GM23338 (cell line): ENCODE data around the gene NUDT16.

Experiments used
- CREB1 ChIP-seq: fragments of 250-450 bp; sonication (Bioruptor Pico); IDR thresholded peaks from 2 replicates; pipeline ENCODE4 v1.5.0; 2020; ENCODE audit warnings: low read depth, mild to moderate bottlenecking, moderate library complexity
- EZH2 ChIP-seq: fragments of 200-600 bp; sonication (generic); IDR thresholded peaks from one replicate; pipeline ENCODE4 v1.8.0; 2017; ENCODE audit warnings: antibody characterized with exemption, mild to moderate bottlenecking, low read depth; ENCODE audit not compliant: unreplicated experiment
- EZH2phosphoT487 ChIP-seq: fragments of 200-600 bp; sonication (generic); IDR thresholded peaks from one replicate; pipeline ENCODE4 v1.8.1; 2018; ENCODE audit warnings: antibody characterized with exemption; ENCODE audit not compliant: unreplicated experiment
- POLR2AphosphoS5 ChIP-seq: IDR thresholded peaks from 2 replicates; pipeline ENCODE4 v1.6.1; 2016; ENCODE audit warnings: antibody characterized with exemption, low read depth
- STAT1 ChIP-seq: IDR thresholded peaks from one replicate; pipeline ENCODE4 v1.6.1; 2016; ENCODE audit warnings: antibody characterized with exemption; ENCODE audit not compliant: unreplicated experiment
- ZNF114 ChIP-seq: fragments of 250-450 bp; sonication (Bioruptor Pico); IDR thresholded peaks from 2 replicates; pipeline ENCODE4 v1.5.0; 2020; ENCODE audit warnings: mild to moderate bottlenecking, moderate library complexity
- ZNF331 ChIP-seq: fragments of 250-450 bp; sonication (Bioruptor Pico); IDR thresholded peaks from 2 replicates; pipeline ENCODE4 v1.5.0; 2020; ENCODE audit warnings: low read depth, mild to moderate bottlenecking, moderate library complexity
- TF ChIP-seq, protein P1 (sequence below), 2 experiments: fragments of 200-600 bp in 1 of 2; sonication (generic) in 1 of 2; conservative IDR thresholded peaks; 2 replicates each; pipeline versions ENCODE4 v1.5.1 to v1.6.1; 2016 to 2017; ENCODE audit warnings: antibody characterized with exemption in 2 of 2, low read depth in 2 of 2, mild to moderate bottlenecking in 2 of 2, moderate library complexity in 1 of 2
- TF ChIP-seq, protein P2 (sequence below): IDR thresholded peaks from one replicate; pipeline ENCODE4 v1.6.1; 2018; ENCODE audit warnings: antibody characterized with exemption; ENCODE audit not compliant: unreplicated experiment
- TF ChIP-seq, protein P3 (sequence below): IDR thresholded peaks from 2 replicates; pipeline ENCODE4 v1.6.1; 2016; ENCODE audit warnings: antibody characterized with exemption

DNA sequence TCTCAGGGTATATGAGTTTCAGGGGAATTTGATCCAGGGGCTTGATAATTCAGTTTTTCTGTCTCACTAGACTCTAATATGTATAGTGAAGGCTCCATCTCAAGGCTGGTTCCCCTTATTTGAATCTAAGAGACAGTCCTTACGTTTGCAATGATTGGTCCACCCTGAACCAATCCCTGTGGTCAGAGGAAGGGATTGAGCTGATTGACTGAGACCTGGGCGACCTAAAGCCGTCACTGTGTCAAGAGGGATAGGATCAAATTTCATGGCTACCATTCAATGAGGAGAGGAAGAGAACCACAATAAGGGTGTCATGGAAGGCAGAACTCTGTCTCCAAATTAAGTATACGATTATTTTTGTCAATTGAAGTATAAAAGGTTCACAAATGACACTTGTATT lies 16.3 kb downstream of the NUDT16 start:
- TF ChIP-seq, protein P1, sequence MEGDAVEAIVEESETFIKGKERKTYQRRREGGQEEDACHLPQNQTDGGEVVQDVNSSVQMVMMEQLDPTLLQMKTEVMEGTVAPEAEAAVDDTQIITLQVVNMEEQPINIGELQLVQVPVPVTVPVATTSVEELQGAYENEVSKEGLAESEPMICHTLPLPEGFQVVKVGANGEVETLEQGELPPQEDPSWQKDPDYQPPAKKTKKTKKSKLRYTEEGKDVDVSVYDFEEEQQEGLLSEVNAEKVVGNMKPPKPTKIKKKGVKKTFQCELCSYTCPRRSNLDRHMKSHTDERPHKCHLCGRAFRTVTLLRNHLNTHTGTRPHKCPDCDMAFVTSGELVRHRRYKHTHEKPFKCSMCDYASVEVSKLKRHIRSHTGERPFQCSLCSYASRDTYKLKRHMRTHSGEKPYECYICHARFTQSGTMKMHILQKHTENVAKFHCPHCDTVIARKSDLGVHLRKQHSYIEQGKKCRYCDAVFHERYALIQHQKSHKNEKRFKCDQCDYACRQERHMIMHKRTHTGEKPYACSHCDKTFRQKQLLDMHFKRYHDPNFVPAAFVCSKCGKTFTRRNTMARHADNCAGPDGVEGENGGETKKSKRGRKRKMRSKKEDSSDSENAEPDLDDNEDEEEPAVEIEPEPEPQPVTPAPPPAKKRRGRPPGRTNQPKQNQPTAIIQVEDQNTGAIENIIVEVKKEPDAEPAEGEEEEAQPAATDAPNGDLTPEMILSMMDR (conservative IDR thresholded peaks at IDR 0.05; ENCODE audit: low read depth in 2 of 2), result no peak
- no peak for TF ChIP-seq EZH2phosphoT487
- no peak for TF ChIP-seq EZH2
- TF ChIP-seq, protein P2, sequence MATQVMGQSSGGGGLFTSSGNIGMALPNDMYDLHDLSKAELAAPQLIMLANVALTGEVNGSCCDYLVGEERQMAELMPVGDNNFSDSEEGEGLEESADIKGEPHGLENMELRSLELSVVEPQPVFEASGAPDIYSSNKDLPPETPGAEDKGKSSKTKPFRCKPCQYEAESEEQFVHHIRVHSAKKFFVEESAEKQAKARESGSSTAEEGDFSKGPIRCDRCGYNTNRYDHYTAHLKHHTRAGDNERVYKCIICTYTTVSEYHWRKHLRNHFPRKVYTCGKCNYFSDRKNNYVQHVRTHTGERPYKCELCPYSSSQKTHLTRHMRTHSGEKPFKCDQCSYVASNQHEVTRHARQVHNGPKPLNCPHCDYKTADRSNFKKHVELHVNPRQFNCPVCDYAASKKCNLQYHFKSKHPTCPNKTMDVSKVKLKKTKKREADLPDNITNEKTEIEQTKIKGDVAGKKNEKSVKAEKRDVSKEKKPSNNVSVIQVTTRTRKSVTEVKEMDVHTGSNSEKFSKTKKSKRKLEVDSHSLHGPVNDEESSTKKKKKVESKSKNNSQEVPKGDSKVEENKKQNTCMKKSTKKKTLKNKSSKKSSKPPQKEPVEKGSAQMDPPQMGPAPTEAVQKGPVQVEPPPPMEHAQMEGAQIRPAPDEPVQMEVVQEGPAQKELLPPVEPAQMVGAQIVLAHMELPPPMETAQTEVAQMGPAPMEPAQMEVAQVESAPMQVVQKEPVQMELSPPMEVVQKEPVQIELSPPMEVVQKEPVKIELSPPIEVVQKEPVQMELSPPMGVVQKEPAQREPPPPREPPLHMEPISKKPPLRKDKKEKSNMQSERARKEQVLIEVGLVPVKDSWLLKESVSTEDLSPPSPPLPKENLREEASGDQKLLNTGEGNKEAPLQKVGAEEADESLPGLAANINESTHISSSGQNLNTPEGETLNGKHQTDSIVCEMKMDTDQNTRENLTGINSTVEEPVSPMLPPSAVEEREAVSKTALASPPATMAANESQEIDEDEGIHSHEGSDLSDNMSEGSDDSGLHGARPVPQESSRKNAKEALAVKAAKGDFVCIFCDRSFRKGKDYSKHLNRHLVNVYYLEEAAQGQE, result no peak
- no peak for TF ChIP-seq CREB1 (CRISPR knock-in tag)
- TF ChIP-seq POLR2AphosphoS5, result no peak
- no peak for TF ChIP-seq ZNF331 (CRISPR knock-in tag)
- TF ChIP-seq, protein P3, sequence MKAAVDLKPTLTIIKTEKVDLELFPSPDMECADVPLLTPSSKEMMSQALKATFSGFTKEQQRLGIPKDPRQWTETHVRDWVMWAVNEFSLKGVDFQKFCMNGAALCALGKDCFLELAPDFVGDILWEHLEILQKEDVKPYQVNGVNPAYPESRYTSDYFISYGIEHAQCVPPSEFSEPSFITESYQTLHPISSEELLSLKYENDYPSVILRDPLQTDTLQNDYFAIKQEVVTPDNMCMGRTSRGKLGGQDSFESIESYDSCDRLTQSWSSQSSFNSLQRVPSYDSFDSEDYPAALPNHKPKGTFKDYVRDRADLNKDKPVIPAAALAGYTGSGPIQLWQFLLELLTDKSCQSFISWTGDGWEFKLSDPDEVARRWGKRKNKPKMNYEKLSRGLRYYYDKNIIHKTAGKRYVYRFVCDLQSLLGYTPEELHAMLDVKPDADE, result no peak
- no peak for TF ChIP-seq ZNF114 (CRISPR knock-in tag)
- TF ChIP-seq STAT1, result no peak
